HepG2 (cell line): Measurements from ENCODE around the gene SEC14L1. TPM values are rescaled to one million over a fixed set of nuclear protein-coding genes. Genes with fewer than 3 reads are reported as not detected.
A peak's percentile ranks its signal among the peaks of the same experiment; 100 is the strongest.

ENCODE experiments used
- BATF2 ChIP-seq: sonication (generic); formaldehyde crosslinking; IDR thresholded peaks from 2 replicates; pipeline ENCODE4 v1.8.0; 2022; ENCODE audit warnings: mild to moderate bottlenecking, missing genetic modification reagents, moderate library complexity
- CBFB ChIP-seq: sonication (generic); formaldehyde crosslinking; IDR thresholded peaks from 2 replicates; pipeline ENCODE4 v1.4.0; 2020; ENCODE audit warnings: missing genetic modification reagents
- CREM ChIP-seq, 2 experiments: sonication (generic) in 1 of 2; formaldehyde crosslinking in 1 of 2; IDR thresholded peaks; 2 replicates each; pipeline versions ENCODE4 v1.4.0 to v1.6.1; 2016 to 2020; ENCODE audit warnings: antibody characterized with exemption in 1 of 2, mild to moderate bottlenecking in 1 of 2, missing genetic modification reagents in 1 of 2
- CTCF ChIP-seq: sonication (generic); formaldehyde crosslinking; IDR thresholded peaks from 2 replicates; pipeline ENCODE4 v1.5.0; 2020; ENCODE audit warnings: mild to moderate bottlenecking, missing genetic modification reagents, moderate library complexity
- ELF1 ChIP-seq: sonication (generic); formaldehyde crosslinking; IDR thresholded peaks from 2 replicates; pipeline ENCODE4 v1.4.0; 2020; ENCODE audit warnings: missing genetic modification reagents
- ELK4 ChIP-seq: sonication (generic); formaldehyde crosslinking; IDR thresholded peaks from 2 replicates; pipeline ENCODE4 v1.9.0; 2021; ENCODE audit warnings: missing genetic modification reagents, borderline replicate concordance
- FOSL2 ChIP-seq: sonication (generic); formaldehyde crosslinking; IDR thresholded peaks from 2 replicates; pipeline ENCODE4 v1.4.0; 2020; ENCODE audit warnings: missing genetic modification reagents
- FOXJ3 ChIP-seq: sonication (generic); formaldehyde crosslinking; IDR thresholded peaks from 2 replicates; pipeline ENCODE4 v1.4.0; 2020; ENCODE audit warnings: missing genetic modification reagents, mild to moderate bottlenecking, borderline replicate concordance
- GATAD2A ChIP-seq: IDR thresholded peaks from 2 replicates; pipeline ENCODE4 v1.6.1; 2016
- GFI1 ChIP-seq: sonication (generic); formaldehyde crosslinking; IDR thresholded peaks from 2 replicates; pipeline ENCODE4 v1.5.0; 2020; ENCODE audit warnings: missing genetic modification reagents, mild to moderate bottlenecking, borderline replicate concordance
- HCFC1 ChIP-seq: fragments of 150-350 bp; IDR thresholded peaks from 2 replicates; pipeline ENCODE4 v1.6.1; 2014; ENCODE audit warnings: low read depth, low read length
- HMG20B ChIP-seq: conservative IDR thresholded peaks from 2 replicates; pipeline ENCODE4 v1.6.1; 2016; ENCODE audit warnings: missing genetic modification reagents, missing compliant biosample characterization
- MXD4 ChIP-seq: IDR thresholded peaks from 2 replicates; pipeline ENCODE4 v1.6.1; 2016; ENCODE audit warnings: mild to moderate bottlenecking, missing biosample characterization, missing genetic modification reagents
- NR1H2 ChIP-seq: sonication (generic); formaldehyde crosslinking; IDR thresholded peaks from 2 replicates; pipeline ENCODE4 v1.8.1; 2022; ENCODE audit warnings: low read depth, missing genetic modification reagents, borderline replicate concordance
- NR2F1 ChIP-seq, 2 experiments: fragments of 450-650 bp in 1 of 2; formaldehyde crosslinking in 1 of 2; IDR thresholded peaks; 2 replicates each; pipeline versions ENCODE4 v1.5.0 to v1.6.1; 2016 to 2020; ENCODE audit warnings: mild to moderate bottlenecking in 1 of 2, missing compliant biosample characterization in 1 of 2, missing genetic modification reagents in 1 of 2, moderate library complexity in 1 of 2
- PHF20 ChIP-seq: sonication (generic); formaldehyde crosslinking; IDR thresholded peaks from 2 replicates; pipeline ENCODE4 v1.5.0; 2020; ENCODE audit warnings: mild to moderate bottlenecking, missing genetic modification reagents
- POLR2A ChIP-seq, 2 experiments: IDR thresholded peaks; 2 replicates each; pipeline ENCODE4 v1.6.1; 2011; ENCODE audit warnings: low read depth in 2 of 2, low read length in 2 of 2, mild to moderate bottlenecking in 1 of 2, moderate library complexity in 1 of 2; ENCODE audit not compliant: insufficient read depth in 1 of 2
- RCOR2 ChIP-seq: IDR thresholded peaks from 2 replicates; pipeline ENCODE4 v1.6.1; 2016; ENCODE audit warnings: missing biosample characterization, missing genetic modification reagents
- RFX1 ChIP-seq: fragments of 450-650 bp; IDR thresholded peaks from 2 replicates; pipeline ENCODE4 v1.6.1; 2017
- SALL1 ChIP-seq: sonication (generic); formaldehyde crosslinking; IDR thresholded peaks from 2 replicates; pipeline ENCODE4 v1.8.0; 2022; ENCODE audit warnings: mild to moderate bottlenecking, missing genetic modification reagents
- SNAPC5 ChIP-seq: sonication (generic); formaldehyde crosslinking; IDR thresholded peaks from 2 replicates; pipeline ENCODE4 v1.8.1; 2023; ENCODE audit warnings: mild to moderate bottlenecking, missing genetic modification reagents, borderline replicate concordance
- TBX3 ChIP-seq: fragments of 450-650 bp; IDR thresholded peaks from 2 replicates; pipeline ENCODE4 v1.6.1; 2017; ENCODE audit warnings: antibody characterized with exemption, mild to moderate bottlenecking, inconsistent platforms, borderline replicate concordance
- ZNF354B ChIP-seq: sonication (generic); formaldehyde crosslinking; IDR thresholded peaks from 2 replicates; pipeline ENCODE4 v1.8.0; 2022; ENCODE audit warnings: mild to moderate bottlenecking, missing genetic modification reagents
- ZNF547 ChIP-seq: sonication (generic); formaldehyde crosslinking; IDR thresholded peaks from 2 replicates; pipeline ENCODE4 v1.5.1; 2020; ENCODE audit warnings: mild to moderate bottlenecking, missing genetic modification reagents
- ZNF770 ChIP-seq: sonication (generic); formaldehyde crosslinking; IDR thresholded peaks from 2 replicates; pipeline ENCODE4 v1.5.0; 2020; ENCODE audit warnings: mild to moderate bottlenecking, missing genetic modification reagents
- ZSCAN9 ChIP-seq: IDR thresholded peaks from 2 replicates; pipeline ENCODE4 v1.6.1; 2016; ENCODE audit warnings: borderline replicate concordance
- polyA plus RNA-seq, 8 experiments: library from polyadenylated mRNA; depleted of rRNA in 3 of 8; stranded (reverse) in 7 of 8; unstranded in 1 of 8; fragments of >200 nt; fragmentation: Illumina TruSeq in 4 of 8; extraction: Trizol in 4 of 8; gene quantifications; 2 replicates each; pipeline versions ENCODE4 v1.2.1 to v1.2.3, GENCODE V29; 2011 to 2016; ENCODE audit warnings: low read depth in 4 of 8, missing spikeins in 1 of 8, mixed read lengths in 1 of 8; ENCODE audit not compliant: insufficient read depth in 1 of 8
- total RNA-seq, 5 experiments: library from RNA; depleted of rRNA; stranded (reverse); fragments of >200 nt; fragmentation: Illumina TruSeq; extraction: Trizol; gene quantifications; 2 replicates each; pipeline ENCODE4 v1.2.3, GENCODE V29; 2016; ENCODE audit warnings: low read depth in 1 of 5

SEC14L1 gene
- total and polyA plus RNA-seq, 2 of the 13 experiments (the other 11 are each of a cell fraction or from before 2014, with no cell fraction given) = 26.3 to 43.9 TPM

GRCh38 chr17:77160091-77160874, 19.5 kb downstream of the SEC14L1 start (continued):
- TF ChIP-seq GFI1 (CRISPR knock-in tag) (peak; percentile 56; the same call in 1 of the 2 replicates), ZNF354B (no peak), SNAPC5 (CRISPR knock-in tag) (no peak), POLR2A (IDR thresholded peaks at IDR 0.05; ENCODE audit: insufficient read depth in 1 of 2, low read depth in 2 of 2, low read length in 2 of 2) (no peak), CREM (IDR thresholded peaks at IDR 0.05) (0 out of 2 replicates have a peak, but pooled peaks have one; percentile 16), CREM (CRISPR knock-in tag; IDR thresholded peaks at IDR 0.05) (no peak), CBFB (CRISPR knock-in tag) (no peak), PHF20 (CRISPR knock-in tag) (no peak), ELF1 (CRISPR knock-in tag) (no peak), NR2F1 (CRISPR knock-in tag; IDR thresholded peaks at IDR 0.05) (0 out of 4 replicates have a peak, but pooled peaks of 1 of the 2 experiments have one; percentile 40), ELK4 (CRISPR knock-in tag) (no peak), FOSL2 (CRISPR knock-in tag) (no peak), TBX3 (0 out of 2 replicates have a peak, but pooled peaks have one; percentile 14), ZSCAN9 (CRISPR knock-in tag) (no peak), SALL1 (no peak), HCFC1 (no peak), MXD4 (CRISPR knock-in tag) (no peak), ZNF547 (CRISPR knock-in tag) (no peak), RCOR2 (peak; percentile 31; the same call in 1 of the 2 replicates), BATF2 (CRISPR knock-in tag) (no peak), CTCF (no peak), GATAD2A (CRISPR knock-in tag) (peak; percentile 31), RFX1 (no peak), ZNF770 (CRISPR knock-in tag) (no peak), FOXJ3 (0 out of 2 replicates have a peak, but pooled peaks have one; percentile 43), NR1H2 (CRISPR knock-in tag) (no peak), HMG20B (CRISPR knock-in tag) (no peak)
